Inflammatory macrophage treated with lipopolysaccharide for 1 hour (primary cell): ENCODE data around the gene MFNG.
A peak's percentile ranks its signal among the peaks of the same experiment; 100 is the strongest.
"Not testable (repeated sequence)": the region's sequence is repeated elsewhere in the genome, so short reads cannot be mapped to it uniquely, and the experiment has no call there.

Experiments
- DNase-seq, 2 donors: peaks; one replicate each; pipeline ENCODE4 v3.0.0-alpha.2; 2020 to 2022

The MFNG gene

GRCh38 chr22:37486224-37486845 is at the start of gene MFNG:
MFNG (minus strand) TSS chr22:37486384; CDS start chr22:37486177, 207 bp downstream.
- peak; percentile 88 to 90 for DNase-seq

GRCh38 chr22:37535159-37535558 is 49.0 kb upstream of the MFNG start:
- DNase-seq = no peak

GRCh38 chr22:37534445-37534844 is 48.3 kb upstream of the MFNG start:
- no peak for DNase-seq

GRCh38 chr22:37533995-37534394 is 47.8 kb upstream of the MFNG start:
- DNase-seq = peak; percentile 36 to 55

- DNase-seq = no peak
Measured at GRCh38 chr22:37529652-37530345, 43.6 kb upstream of the MFNG start.

- DNase-seq = not testable (repeated sequence)
Measured at GRCh38 chr22:37527952-37528351, 41.8 kb upstream of the MFNG start.

- not testable (repeated sequence) for DNase-seq
Measured at GRCh38 chr22:37527081-37527752, 41.0 kb upstream of the MFNG start.

- no peak for DNase-seq
Measured at GRCh38 chr22:37526376-37526775, 40.2 kb upstream of the MFNG start.

GRCh38 chr22:37525746-37526350 is 39.7 kb upstream of the MFNG start:
- DNase-seq = no peak

- peak; percentile 66 to 77 for DNase-seq
Measured at GRCh38 chr22:37525073-37525745, 39.0 kb upstream of the MFNG start.

GRCh38 chr22:37522482-37522881 is 36.3 kb upstream of the MFNG start:
- no peak for DNase-seq

GRCh38 chr22:37521236-37521739 is 35.1 kb upstream of the MFNG start:
- no peak for DNase-seq

GRCh38 chr22:37520776-37521191 is 34.6 kb upstream of the MFNG start:
- no peak for DNase-seq

- no peak for DNase-seq
Measured at GRCh38 chr22:37519268-37520195, 33.3 kb upstream of the MFNG start, which contains the start of gene CARD10. CARD10 (minus strand) TSS chr22:37519415; CDS start chr22:37519200, 215 bp downstream.

GRCh38 chr22:37518509-37519267 is 32.5 kb upstream of the MFNG start:
- DNase-seq = no peak

- no peak for DNase-seq
Measured at GRCh38 chr22:37517826-37518450, 31.8 kb upstream of the MFNG start.

GRCh38 chr22:37516456-37516855 is 30.3 kb upstream of the MFNG start:
- no peak for DNase-seq

- no peak for DNase-seq
Measured at GRCh38 chr22:37515901-37516300, 29.7 kb upstream of the MFNG start.

GRCh38 chr22:37514526-37515051 is 28.4 kb upstream of the MFNG start:
- DNase-seq = no peak
